AG09319 (cell line): Measurements from ENCODE around the gene TMEM132E.

ENCODE experiments used
- DNase-seq: peaks from one replicate; pipeline ENCODE4 v3.0.0-alpha.2; 2010; ENCODE audit warnings: low read depth; ENCODE audit errors: extremely low read depth
- TF ChIP-seq, protein P1 (sequence below): IDR thresholded peaks from 2 replicates; pipeline ENCODE4 v1.5.1; 2011; ENCODE audit warnings: low read depth, mild to moderate bottlenecking, inconsistent platforms, low read length, moderate library complexity

The TMEM132E gene

DNA sequence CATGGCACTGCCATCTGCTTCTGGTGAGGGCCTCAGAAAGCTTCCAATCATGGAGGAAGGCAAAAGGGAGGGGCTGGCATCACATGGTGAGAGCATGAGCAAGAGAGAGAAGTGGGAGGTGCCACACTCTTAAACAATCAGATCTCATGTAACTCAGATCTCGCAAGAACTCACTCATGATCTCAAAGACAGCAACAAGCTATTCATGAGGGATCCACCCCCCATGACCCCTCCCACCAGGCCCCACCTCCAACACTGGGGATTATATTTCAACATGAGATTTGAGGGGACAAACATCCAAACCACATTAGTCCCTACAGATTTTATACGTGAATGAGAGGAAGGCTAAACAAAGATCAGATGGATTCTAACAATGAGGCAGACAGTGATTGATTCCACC, 8.9 kb upstream of the TMEM132E start:
- no peak for DNase-seq
- TF ChIP-seq, protein P1, sequence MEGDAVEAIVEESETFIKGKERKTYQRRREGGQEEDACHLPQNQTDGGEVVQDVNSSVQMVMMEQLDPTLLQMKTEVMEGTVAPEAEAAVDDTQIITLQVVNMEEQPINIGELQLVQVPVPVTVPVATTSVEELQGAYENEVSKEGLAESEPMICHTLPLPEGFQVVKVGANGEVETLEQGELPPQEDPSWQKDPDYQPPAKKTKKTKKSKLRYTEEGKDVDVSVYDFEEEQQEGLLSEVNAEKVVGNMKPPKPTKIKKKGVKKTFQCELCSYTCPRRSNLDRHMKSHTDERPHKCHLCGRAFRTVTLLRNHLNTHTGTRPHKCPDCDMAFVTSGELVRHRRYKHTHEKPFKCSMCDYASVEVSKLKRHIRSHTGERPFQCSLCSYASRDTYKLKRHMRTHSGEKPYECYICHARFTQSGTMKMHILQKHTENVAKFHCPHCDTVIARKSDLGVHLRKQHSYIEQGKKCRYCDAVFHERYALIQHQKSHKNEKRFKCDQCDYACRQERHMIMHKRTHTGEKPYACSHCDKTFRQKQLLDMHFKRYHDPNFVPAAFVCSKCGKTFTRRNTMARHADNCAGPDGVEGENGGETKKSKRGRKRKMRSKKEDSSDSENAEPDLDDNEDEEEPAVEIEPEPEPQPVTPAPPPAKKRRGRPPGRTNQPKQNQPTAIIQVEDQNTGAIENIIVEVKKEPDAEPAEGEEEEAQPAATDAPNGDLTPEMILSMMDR, result no peak

DNA sequence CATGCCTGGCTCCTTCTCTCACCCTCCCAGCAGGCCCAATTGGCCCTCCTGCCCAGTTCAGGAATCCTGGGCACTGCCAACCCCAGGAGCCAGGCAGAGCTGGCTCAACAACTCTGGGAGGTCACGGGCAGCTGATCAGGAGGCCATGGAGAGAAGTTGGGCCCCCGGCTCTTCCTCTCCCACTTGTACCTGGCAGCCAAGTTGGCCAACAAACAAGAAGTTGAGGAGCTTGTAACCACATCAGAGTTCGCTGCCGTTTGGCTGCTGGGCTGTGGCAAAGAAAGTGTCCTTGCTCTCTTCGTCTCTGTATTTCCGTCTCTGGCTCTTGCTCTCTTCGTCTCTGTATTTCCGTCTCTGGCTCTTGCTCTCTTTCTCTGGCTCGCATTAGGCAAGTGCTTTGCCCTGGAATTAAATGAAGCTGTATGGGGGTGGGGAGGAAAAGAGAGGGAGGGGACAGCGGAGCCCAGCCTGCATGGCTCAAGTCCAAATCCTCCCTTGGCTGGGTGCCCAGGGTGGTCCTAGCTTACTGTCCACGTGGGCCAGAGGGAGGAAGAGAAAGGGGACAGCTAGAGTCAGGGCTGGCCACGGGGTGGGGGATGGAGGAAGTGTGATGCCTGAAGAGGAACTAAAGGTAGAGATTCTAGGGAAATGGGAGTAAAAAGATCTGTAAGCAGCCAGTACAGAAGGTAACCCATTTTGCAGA, 7.8 kb upstream of the TMEM132E start:
- no peak for DNase-seq
- TF ChIP-seq, protein P1, result no peak

DNA sequence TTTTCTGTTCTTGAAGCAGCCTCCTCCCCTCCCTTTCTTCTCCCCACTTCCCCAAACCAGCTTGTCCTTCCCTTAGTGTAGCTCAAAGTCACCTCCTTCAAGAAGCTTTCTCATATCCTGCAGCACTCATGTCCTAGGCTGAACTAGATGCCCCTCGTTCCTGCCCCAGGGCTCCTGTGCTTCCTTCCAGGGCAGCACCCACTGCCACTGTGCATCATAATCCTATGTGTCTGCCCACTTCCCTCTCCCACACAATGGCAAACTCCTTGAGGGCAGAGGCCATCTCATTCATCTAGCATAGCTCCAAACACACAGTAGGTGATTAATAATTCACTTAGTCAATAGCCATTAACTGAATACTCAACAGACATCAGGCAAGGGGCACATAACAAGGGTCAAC, 6.9 kb upstream of the TMEM132E start:
- DNase-seq, result no peak
- TF ChIP-seq, protein P1, result no peak

DNA sequence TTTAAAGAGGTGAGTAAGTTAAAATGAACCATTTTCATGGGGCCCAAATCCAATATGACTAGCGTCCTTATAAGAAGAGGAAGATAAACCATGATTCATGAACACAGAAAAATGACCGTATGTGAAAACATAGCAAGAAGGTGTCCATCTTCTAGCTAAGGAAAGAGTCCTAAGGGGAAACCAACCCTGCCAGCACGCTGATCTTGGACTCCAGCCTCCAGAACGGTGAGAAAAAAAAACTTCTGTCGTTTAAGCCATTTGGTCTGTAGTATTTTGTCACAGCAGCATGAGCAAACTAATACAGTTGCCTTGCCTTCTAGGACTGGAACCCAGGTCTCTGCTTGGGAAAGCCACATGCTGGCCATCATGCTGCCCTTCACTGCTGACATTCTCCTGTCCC, 4.2 kb upstream of the TMEM132E start:
- DNase-seq, result no peak
- TF ChIP-seq, protein P1, result no peak

DNA sequence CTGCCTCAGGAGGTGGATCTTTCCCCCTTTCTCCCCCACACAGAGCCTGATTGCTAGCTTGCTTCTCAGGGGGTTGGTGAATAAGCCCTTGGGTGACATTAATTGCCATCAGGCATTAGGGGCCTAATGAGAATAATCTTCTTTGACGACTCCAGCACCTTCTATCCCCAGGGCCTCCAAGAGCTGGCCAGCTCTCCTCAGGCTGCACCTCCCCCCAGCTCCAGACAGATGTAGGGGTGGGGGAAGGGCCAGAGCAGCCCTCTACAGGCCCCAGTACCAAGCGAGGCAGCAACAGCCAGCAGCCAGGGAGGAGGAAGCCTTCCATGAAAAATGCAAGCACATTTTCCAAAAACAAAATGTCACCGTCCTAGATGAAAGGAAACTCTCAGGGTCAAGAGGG, 1.4 kb upstream of the TMEM132E start:
- TF ChIP-seq, protein P1, result no peak
- DNase-seq, result no peak

DNA sequence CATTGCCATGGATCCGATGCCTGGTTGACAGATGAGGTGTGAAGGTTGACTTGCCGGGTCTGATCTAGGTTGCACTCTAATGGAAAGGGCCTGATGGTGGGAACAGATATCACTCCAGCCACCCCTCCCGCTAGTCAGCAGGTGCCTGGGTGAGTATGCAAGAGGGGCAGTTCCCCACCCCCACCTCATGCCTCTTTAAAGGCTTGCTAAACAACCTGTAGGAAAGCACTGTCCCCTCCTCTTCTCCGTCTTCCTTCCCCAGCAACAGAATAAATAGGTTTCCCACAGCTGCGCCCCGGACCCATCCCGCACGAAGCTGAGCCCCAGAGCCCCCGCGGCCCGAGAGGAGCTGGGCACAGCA, 746 bp upstream of the TMEM132E start:
- no peak for DNase-seq
- TF ChIP-seq, protein P1, result no peak

DNA sequence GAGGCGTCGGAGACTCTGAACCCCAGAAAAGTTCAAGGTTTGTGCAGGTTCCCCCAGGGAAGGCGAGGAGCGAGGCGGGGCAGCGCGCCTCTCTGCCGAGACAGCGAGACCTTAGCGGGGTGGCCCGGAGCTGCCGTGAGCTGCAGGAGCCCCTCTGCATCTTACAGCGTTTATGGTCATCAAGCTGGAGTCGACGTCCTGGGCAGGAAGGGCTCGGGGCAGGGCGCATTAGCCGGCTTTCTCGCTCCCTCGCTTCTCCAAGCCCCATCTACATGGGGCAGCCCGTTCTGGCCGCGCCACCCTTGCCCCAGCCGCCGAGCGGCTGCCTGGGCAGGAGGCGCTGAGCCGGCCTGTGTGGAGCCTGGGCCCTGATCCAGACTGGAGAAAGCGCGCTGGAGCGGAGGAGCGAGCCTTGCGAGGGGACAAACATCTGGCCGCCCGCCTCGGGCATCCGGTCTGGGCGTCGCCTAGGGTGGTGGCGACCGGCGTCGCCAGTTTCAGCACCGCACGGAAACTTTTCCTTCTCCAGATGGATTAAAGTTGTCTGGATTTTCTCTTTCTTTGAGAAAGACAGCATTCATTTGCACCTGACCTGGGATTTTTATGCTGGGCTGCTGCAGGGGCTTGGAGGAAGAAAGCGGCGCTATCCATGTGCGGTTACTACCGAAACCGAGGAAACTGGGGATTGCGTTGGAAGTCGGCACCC, 750 bp downstream of the TMEM132E start:
- TF ChIP-seq, protein P1, result no peak
- DNase-seq, result no peak
